ENCODE measurements around the gene MED22.

GRCh38 chr9:133304477-133305377, 43.2 kb downstream of the MED22 start:
- no peak for TF ChIP-seq CTCF (IDR thresholded peaks at IDR 0.05; ENCODE audit: poor library complexity)
- no peak for TF ChIP-seq EZH2phosphoT487 (IDR thresholded peaks at IDR 0.05; ENCODE audit: low read depth, severe bottlenecking, unreplicated experiment)
- no peak for TF ChIP-seq EZH2 (IDR thresholded peaks at IDR 0.05; ENCODE audit: borderline replicate concordance)
